Liver (tissue), 9 donors: ENCODE measurements around the gene PRSS57. TPM values are rescaled to one million over a fixed set of nuclear protein-coding genes. Genes with fewer than 3 reads are reported as not detected.

ENCODE experiments used
- DNase-seq: peaks from one replicate; pipeline ENCODE4 v3.0.0-alpha.2; 2017; ENCODE audit warnings: low spot score
- H3K27ac ChIP-seq, 2 donors: one replicate each; pipeline ENCODE4 v1.7.0; 2013; ENCODE audit warnings: inconsistent platforms in 2 of 2, low read length in 2 of 2, control low read depth in 1 of 2, low read depth in 1 of 2, mild to moderate bottlenecking in 1 of 2
- H3K27me3 ChIP-seq, 4 donors: one replicate each; pipeline versions ENCODE4 v1.6.1 to v1.7.0; 2013; ENCODE audit warnings: low read length in 3 of 4, inconsistent platforms in 1 of 4, mild to moderate bottlenecking in 1 of 4, moderate library complexity in 1 of 4; ENCODE audit not compliant: control insufficient read depth in 4 of 4, insufficient read depth in 4 of 4
- H3K36me3 ChIP-seq, 4 donors: one replicate each; pipeline versions ENCODE4 v1.6.1 to v1.7.0; 2013; ENCODE audit warnings: low read length in 3 of 4, mild to moderate bottlenecking in 3 of 4, low read depth in 1 of 4, moderate library complexity in 1 of 4; ENCODE audit not compliant: control insufficient read depth in 4 of 4, insufficient read depth in 3 of 4
- H3K4me1 ChIP-seq, 4 donors: one replicate each; pipeline versions ENCODE4 v1.6.1 to v1.7.0; 2013; ENCODE audit warnings: low read length in 3 of 4, mild to moderate bottlenecking in 3 of 4, moderate library complexity in 1 of 4; ENCODE audit not compliant: control insufficient read depth in 4 of 4, insufficient read depth in 4 of 4
- H3K4me3 ChIP-seq, 3 donors: one replicate each; pipeline versions ENCODE4 v1.6.1 to v1.7.0; 2013; ENCODE audit warnings: low read length in 3 of 3, control low read depth in 1 of 3, low read depth in 1 of 3, mild to moderate bottlenecking in 1 of 3
- H3K9ac ChIP-seq, 2 donors: one replicate each; pipeline ENCODE4 v1.7.0; 2013; ENCODE audit warnings: low read length in 2 of 2, mild to moderate bottlenecking in 2 of 2, moderate library complexity in 2 of 2, control low read depth in 1 of 2, low read depth in 1 of 2
- H3K9me3 ChIP-seq, 4 donors: one replicate each; pipeline versions ENCODE4 v1.6.1 to v1.7.0; 2013; ENCODE audit warnings: low read length in 3 of 4; ENCODE audit not compliant: control insufficient read depth in 4 of 4
- ATF3 ChIP-seq: IDR thresholded peaks from 2 replicates; pipeline ENCODE4 v1.6.1; 2016; ENCODE audit warnings: antibody characterized with exemption
- FOXA1 ChIP-seq: IDR thresholded peaks from 2 replicates; pipeline ENCODE4 v1.6.1; 2016; ENCODE audit warnings: antibody characterized with exemption
- GABPA ChIP-seq, 2 donors: IDR thresholded peaks in 1 of 2; conservative IDR thresholded peaks in 1 of 2; 2 replicates each; pipeline ENCODE4 v1.6.1; 2016; ENCODE audit warnings: antibody characterized with exemption in 2 of 2, mild to moderate bottlenecking in 1 of 2, moderate library complexity in 1 of 2
- HNF4A ChIP-seq, 2 donors: conservative IDR thresholded peaks; 2 replicates each; pipeline ENCODE4 v1.6.1; 2016; ENCODE audit warnings: antibody characterized with exemption in 2 of 2, mild to moderate bottlenecking in 2 of 2
- HNF4G ChIP-seq: IDR thresholded peaks from 2 replicates; pipeline ENCODE4 v1.6.1; 2016; ENCODE audit warnings: antibody characterized with exemption
- JUND ChIP-seq, 2 donors: IDR thresholded peaks; 2 replicates each; pipeline ENCODE4 v1.6.1; 2016; ENCODE audit warnings: antibody characterized with exemption in 2 of 2
- NR2F2 ChIP-seq: IDR thresholded peaks from 2 replicates; pipeline ENCODE4 v1.6.1; 2016; ENCODE audit warnings: antibody characterized with exemption
- RXRA ChIP-seq, 2 donors: IDR thresholded peaks; 2 replicates each; pipeline ENCODE4 v1.6.1; 2017 to 2018; ENCODE audit warnings: antibody characterized with exemption in 2 of 2, mild to moderate bottlenecking in 1 of 2
- SP1 ChIP-seq: IDR thresholded peaks from 2 replicates; pipeline ENCODE4 v1.6.1; 2018; ENCODE audit warnings: antibody characterized with exemption, mild to moderate bottlenecking
- YY1 ChIP-seq: IDR thresholded peaks from 2 replicates; pipeline ENCODE4 v1.6.1; 2016; ENCODE audit warnings: antibody characterized with exemption, mild to moderate bottlenecking
- WGBS: extraction: QIAGEN DNeasy Blood & Tissue Kit; methylation state at CpG from one replicate; pipeline ENCODE4 v1.1.7; 2013; 5-methylcytosine and 5-hydroxymethylcytosine counted together
- polyA plus RNA-seq, 2 donors: library from polyadenylated mRNA; stranded (reverse) in 1 of 2; unstranded in 1 of 2; fragments of 200-250 nt in 1 of 2; fragments of >200 nt in 1 of 2; fragmentation: Nextera tagmentation in 1 of 2; extraction: Ambion mirVana in 1 of 2; gene quantifications; one replicate each; pipeline versions ENCODE4 v1.2.1 to v1.2.3, GENCODE V29; 2013 to 2015
- total RNA-seq, 2 donors: library from RNA; depleted of rRNA; stranded (reverse); fragments of >200 nt; gene quantifications; one replicate each; pipeline ENCODE4 v1.2.3, GENCODE V29; 2014
- TF ChIP-seq, protein P1 (sequence below): IDR thresholded peaks from 2 replicates; pipeline ENCODE4 v1.6.1; 2016; ENCODE audit warnings: antibody characterized with exemption
- TF ChIP-seq, protein P2 (sequence below): IDR thresholded peaks from 2 replicates; pipeline ENCODE4 v1.6.1; 2016; ENCODE audit warnings: antibody characterized with exemption, mild to moderate bottlenecking
- TF ChIP-seq, protein P3 (sequence below): IDR thresholded peaks from 2 replicates; pipeline ENCODE4 v1.6.1; 2016; ENCODE audit warnings: antibody characterized with exemption
- donor health status: healthy.
- donor health status: healthy.
- donor health status: healthy.
- donor health status: healthy.
- donor health status: healthy.

The PRSS57 gene
- total and polyA plus RNA-seq, 4 donors, result 0.10 to 12.1 TPM; not detected in 2

- Histone ChIP-seq H3K4me3 (no peak overlapping the region), H3K27ac (no peak overlapping the region), H3K4me1 (peaks cover 0 to 14% (median 4%) of the 10 kb centered on the region in 4 donors), H3K27me3 (no peaks in the 10 kb centered on the region), H3K9ac (no peak overlapping the region), H3K9me3 (no peaks in the 10 kb centered on the region), H3K36me3 (no peaks in the 10 kb centered on the region)
- TF ChIP-seq, protein P1, sequence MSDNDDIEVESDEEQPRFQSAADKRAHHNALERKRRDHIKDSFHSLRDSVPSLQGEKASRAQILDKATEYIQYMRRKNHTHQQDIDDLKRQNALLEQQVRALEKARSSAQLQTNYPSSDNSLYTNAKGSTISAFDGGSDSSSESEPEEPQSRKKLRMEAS, result no peak
- TF ChIP-seq NR2F2, result no peak
- TF ChIP-seq FOXA1, result no peak
- TF ChIP-seq, protein P2, sequence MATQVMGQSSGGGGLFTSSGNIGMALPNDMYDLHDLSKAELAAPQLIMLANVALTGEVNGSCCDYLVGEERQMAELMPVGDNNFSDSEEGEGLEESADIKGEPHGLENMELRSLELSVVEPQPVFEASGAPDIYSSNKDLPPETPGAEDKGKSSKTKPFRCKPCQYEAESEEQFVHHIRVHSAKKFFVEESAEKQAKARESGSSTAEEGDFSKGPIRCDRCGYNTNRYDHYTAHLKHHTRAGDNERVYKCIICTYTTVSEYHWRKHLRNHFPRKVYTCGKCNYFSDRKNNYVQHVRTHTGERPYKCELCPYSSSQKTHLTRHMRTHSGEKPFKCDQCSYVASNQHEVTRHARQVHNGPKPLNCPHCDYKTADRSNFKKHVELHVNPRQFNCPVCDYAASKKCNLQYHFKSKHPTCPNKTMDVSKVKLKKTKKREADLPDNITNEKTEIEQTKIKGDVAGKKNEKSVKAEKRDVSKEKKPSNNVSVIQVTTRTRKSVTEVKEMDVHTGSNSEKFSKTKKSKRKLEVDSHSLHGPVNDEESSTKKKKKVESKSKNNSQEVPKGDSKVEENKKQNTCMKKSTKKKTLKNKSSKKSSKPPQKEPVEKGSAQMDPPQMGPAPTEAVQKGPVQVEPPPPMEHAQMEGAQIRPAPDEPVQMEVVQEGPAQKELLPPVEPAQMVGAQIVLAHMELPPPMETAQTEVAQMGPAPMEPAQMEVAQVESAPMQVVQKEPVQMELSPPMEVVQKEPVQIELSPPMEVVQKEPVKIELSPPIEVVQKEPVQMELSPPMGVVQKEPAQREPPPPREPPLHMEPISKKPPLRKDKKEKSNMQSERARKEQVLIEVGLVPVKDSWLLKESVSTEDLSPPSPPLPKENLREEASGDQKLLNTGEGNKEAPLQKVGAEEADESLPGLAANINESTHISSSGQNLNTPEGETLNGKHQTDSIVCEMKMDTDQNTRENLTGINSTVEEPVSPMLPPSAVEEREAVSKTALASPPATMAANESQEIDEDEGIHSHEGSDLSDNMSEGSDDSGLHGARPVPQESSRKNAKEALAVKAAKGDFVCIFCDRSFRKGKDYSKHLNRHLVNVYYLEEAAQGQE, result peak; percentile 92
- no peak for TF ChIP-seq GABPA (IDR thresholded peaks at IDR 0.05 in 1 of 2, conservative IDR thresholded peaks at IDR 0.05 in 1 of 2)
- TF ChIP-seq JUND (IDR thresholded peaks at IDR 0.05), result no peak
- TF ChIP-seq HNF4G, result no peak
- TF ChIP-seq, protein P3, sequence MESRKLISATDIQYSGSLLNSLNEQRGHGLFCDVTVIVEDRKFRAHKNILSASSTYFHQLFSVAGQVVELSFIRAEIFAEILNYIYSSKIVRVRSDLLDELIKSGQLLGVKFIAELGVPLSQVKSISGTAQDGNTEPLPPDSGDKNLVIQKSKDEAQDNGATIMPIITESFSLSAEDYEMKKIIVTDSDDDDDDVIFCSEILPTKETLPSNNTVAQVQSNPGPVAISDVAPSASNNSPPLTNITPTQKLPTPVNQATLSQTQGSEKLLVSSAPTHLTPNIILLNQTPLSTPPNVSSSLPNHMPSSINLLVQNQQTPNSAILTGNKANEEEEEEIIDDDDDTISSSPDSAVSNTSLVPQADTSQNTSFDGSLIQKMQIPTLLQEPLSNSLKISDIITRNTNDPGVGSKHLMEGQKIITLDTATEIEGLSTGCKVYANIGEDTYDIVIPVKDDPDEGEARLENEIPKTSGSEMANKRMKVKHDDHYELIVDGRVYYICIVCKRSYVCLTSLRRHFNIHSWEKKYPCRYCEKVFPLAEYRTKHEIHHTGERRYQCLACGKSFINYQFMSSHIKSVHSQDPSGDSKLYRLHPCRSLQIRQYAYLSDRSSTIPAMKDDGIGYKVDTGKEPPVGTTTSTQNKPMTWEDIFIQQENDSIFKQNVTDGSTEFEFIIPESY, result no peak
- no peak for TF ChIP-seq ATF3
- TF ChIP-seq HNF4A (conservative IDR thresholded peaks at IDR 0.05), result peak in 1 of 2 donors; percentile 44
- no peak for DNase-seq
- 48% methylated on average over 36 of the region's 36 CpGs for WGBS
Observed at GRCh38 chr19:739998-740715, 44.9 kb upstream of the PRSS57 start.

- peak; percentile 63 for DNase-seq
- H3K27ac ChIP-seq, result no peak overlapping the region
- H3K9me3 ChIP-seq, result no peaks in the 10 kb centered on the region
- TF ChIP-seq RXRA (IDR thresholded peaks at IDR 0.05), result no peak
- peak; percentile 66 for TF ChIP-seq SP1
- peak; percentile 75 to 81 for TF ChIP-seq HNF4A (conservative IDR thresholded peaks at IDR 0.05)
- TF ChIP-seq HNF4G, result peak; percentile 15
- TF ChIP-seq YY1, result no peak
- H3K4me1 ChIP-seq, result peaks cover 0 to 14% (median 4%) of the 10 kb centered on the region in 4 donors
- 43% methylated on average over 23 of the region's 23 CpGs for WGBS
- H3K36me3 ChIP-seq, result no peaks in the 10 kb centered on the region
- no peak overlapping the region for H3K9ac ChIP-seq
- H3K4me3 ChIP-seq, result no peak overlapping the region
- H3K27me3 ChIP-seq, result no peaks in the 10 kb centered on the region
Observed at GRCh38 chr19:738509-739128, 43.4 kb upstream of the PRSS57 start.
